ENCODE data around the gene HMGA1.
"Not testable (repeated sequence)": the region's sequence is repeated elsewhere in the genome, so short reads cannot be mapped to it uniquely, and the experiment has no call there.

The HMGA1 gene

DNA sequence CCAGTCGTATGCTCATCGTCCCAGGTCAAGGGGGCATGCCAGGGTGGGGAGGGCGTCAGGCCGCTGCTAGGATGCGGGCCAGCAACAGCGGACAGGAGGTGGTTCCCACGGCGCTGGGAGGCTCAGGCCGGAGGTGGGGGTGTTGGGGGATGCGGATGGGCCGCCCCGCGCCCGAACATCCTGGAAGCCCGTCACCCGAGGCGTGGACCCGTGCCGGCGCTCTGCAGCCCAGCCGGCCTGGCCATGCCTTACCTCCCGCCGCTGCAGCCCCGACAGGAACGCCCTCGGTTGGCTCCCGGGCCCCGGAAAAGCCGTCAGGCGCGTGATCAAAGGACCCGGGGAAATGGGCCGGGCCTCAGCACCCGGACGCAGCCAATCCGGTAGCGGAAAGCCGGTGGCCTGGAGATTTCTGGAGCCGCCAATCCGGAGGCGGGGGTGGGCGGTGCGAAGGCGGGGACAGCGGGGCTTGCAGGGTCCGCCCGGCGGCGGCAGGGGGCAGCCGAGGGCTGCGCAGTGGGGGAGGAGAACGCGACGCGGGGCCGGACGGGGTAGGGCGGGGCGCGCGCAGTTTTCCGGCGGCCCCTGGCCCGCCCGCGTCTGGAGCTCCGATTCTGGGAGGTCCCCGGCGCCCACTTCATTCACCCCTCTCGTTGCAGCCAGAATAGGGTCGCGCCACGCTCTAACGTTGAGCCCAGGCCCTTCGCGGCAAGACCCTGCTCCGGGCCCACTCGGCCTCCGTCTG lies 12.2 kb downstream of the HMGA1 start, which contains the start of gene SMIM29:
Gene SMIM29, minus strand, starts transcription at position 280 of the 742 bp plus-strand sequence. CDS start 1,215 bp downstream, outside the sequence.
- Histone ChIP-seq H3K9me3 (ENCODE audit: control insufficient read depth, insufficient read depth, low read length) (no peaks in the 10 kb centered on the region), H3K27ac (ENCODE audit: low read depth, low read length) (peak within 1 kb of the TSS; percentile 95)

DNA sequence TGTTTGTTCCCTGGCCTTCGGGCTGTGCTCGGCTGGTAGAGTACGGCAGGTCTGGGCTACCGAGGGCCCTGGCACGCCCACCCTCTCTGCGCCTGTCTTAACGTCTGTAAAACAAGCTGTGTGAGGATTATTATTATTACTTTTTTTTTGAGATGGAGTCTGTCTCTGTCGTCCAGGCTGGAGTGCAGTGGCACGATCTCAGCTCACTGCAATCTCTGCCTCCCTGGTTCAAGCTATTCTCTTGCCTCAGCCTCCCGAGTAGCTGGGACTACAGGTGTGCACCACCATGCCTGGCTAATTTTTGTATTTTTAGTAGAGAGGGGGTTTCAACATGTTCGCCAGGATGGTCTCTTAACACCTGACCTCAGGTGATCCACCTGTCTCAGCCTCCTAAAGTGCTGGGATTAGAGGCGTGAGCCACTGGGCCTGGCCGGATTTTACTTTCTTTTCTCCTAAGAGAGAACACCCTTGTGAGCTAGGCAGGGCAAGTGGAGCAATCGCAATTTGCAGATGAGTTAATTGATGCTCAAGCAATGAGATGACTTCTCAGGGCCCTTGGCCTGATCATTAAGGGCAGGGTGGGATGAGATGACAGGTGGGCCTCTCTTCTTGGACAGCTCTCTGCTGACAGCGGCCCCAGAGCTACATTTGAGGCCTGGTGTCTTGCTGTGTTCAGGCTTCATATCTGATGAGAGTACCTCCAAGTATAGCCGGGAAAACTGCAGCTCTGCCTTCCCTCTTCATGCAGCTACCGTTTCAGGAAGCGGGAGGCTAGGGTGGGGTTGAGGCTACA lies 13.0 kb downstream of the HMGA1 start:
- no peak overlapping the region for H3K27ac ChIP-seq (ENCODE audit: low read depth, low read length)

More for the DNA sequence above, 12.2 kb downstream of the HMGA1 start, which contains the start of gene SMIM29:
- H3K36me3 ChIP-seq (ENCODE audit: control insufficient read depth, insufficient read depth, low read length) = peaks cover 14% of the 10 kb centered on the region
- peaks cover 14% of the 10 kb centered on the region for H3K4me1 ChIP-seq (ENCODE audit: control insufficient read depth, insufficient read depth, low read length)
- H3K27me3 ChIP-seq (ENCODE audit: control insufficient read depth, insufficient read depth, low read length) = no peaks in the 10 kb centered on the region
- peak within 1 kb of the TSS; percentile 94 for H3K4me3 ChIP-seq (ENCODE audit: low read depth, low read length)
- peak within 1 kb of the TSS; percentile 70 for H3K9ac ChIP-seq (ENCODE audit: low read depth, low read length)

DNA sequence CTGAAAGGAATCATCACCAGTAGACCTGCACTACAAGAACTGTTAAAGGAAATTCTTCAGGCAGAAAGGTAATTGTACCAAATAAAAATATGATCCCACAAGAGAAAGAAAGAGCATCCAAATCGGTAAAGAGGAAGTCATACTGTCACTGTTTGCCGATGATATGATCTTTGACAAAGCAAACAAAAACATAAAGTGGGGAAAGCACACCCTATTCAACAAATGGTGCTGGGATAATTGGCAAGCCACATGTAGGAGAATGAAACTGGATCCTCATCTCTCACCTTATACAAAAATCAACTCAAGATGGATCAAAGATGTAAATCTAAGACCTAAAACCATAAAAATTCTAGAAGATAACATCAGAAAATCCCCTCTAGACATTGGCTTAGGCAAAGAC lies 15.7 kb downstream of the HMGA1 start:
- not testable (repeated sequence) for H3K4me3 ChIP-seq (ENCODE audit: low read depth, low read length); H3K27me3 ChIP-seq (ENCODE audit: control insufficient read depth, insufficient read depth, low read length); H3K9me3 ChIP-seq (ENCODE audit: control insufficient read depth, insufficient read depth, low read length); H3K27ac ChIP-seq (ENCODE audit: low read depth, low read length); H3K9ac ChIP-seq (ENCODE audit: low read depth, low read length); H3K36me3 ChIP-seq (ENCODE audit: control insufficient read depth, insufficient read depth, low read length); H3K4me1 ChIP-seq (ENCODE audit: control insufficient read depth, insufficient read depth, low read length)

More for the DNA sequence above, 13.0 kb downstream of the HMGA1 start:
- Histone ChIP-seq H3K9ac (ENCODE audit: low read depth, low read length) (peak overlapping the region; percentile 70), H3K9me3 (ENCODE audit: control insufficient read depth, insufficient read depth, low read length) (no peaks in the 10 kb centered on the region), H3K27me3 (ENCODE audit: control insufficient read depth, insufficient read depth, low read length) (no peaks in the 10 kb centered on the region), H3K4me1 (ENCODE audit: control insufficient read depth, insufficient read depth, low read length) (peaks cover 9% of the 10 kb centered on the region; the same call in 1 of the 2 replicates), H3K36me3 (ENCODE audit: control insufficient read depth, insufficient read depth, low read length) (peaks cover 6% of the 10 kb centered on the region), H3K4me3 (ENCODE audit: low read depth, low read length) (peak overlapping the region; percentile 94)

DNA sequence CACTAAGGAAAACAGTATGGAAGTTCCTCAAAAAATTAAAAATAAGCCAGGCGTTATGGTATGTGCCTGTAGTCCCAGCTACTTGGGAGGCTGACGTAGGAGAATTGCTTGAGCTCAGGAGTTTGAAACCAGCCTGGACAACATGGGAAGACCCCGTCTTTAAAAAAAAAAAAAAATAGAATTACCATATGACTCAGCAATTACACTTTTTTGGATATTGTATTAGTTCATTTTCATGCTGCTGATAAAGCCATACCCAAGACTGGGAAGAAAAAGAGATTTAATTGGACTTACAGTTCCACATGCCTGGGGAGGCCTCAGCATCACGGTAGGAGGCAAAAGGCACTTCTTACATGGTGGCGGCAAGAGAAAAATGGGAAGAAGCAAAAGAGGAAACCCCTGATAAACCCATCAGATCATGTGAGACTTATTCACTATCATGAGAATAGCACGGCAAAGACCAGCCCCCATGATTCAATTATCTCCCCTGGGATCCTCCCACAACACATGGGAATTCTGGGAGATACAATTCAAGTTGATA lies 22.9 kb downstream of the HMGA1 start:
- Histone ChIP-seq H3K9me3 (ENCODE audit: control insufficient read depth, insufficient read depth, low read length) (peaks cover 2% of the 10 kb centered on the region; the same call in 1 of the 2 replicates), H3K4me1 (ENCODE audit: control insufficient read depth, insufficient read depth, low read length) (no peaks in the 10 kb centered on the region), H3K36me3 (ENCODE audit: control insufficient read depth, insufficient read depth, low read length) (no peaks in the 10 kb centered on the region), H3K27ac (ENCODE audit: low read depth, low read length) (no peak overlapping the region), H3K4me3 (ENCODE audit: low read depth, low read length) (no peak overlapping the region), H3K9ac (ENCODE audit: low read depth, low read length) (no peak overlapping the region), H3K27me3 (ENCODE audit: control insufficient read depth, insufficient read depth, low read length) (no peaks in the 10 kb centered on the region)

DNA sequence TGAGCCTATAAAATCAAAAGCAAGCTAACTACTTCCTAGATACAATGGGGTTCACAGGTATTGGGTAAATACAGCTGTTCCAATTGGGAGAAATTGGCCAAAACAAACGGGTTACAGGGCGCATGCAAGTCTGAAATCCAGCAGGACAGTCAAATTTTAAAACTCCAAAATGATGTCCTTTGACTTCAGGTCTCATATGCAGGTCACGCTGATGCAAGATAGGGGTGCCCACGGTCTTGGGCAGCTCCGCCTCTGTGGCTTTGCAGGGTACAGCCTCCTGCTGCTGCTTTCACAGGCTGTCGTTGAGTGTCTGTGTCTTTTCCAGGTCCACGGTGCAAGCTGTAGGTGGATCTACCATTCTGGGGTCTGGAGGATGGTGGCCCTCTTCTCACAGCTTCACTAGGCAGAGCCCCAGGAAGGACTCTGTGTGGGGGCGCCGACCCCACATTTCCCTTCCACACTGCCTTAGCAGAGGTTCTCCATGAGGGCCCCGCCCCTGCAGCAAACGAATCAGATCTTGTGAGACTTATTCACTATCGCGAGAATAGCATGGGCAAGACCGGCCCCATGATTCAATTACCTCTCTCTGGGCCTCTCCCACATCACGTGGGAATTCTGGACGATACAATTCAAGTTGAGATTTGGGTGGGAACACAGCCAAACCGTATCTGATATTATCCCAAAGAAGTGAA lies 24.0 kb downstream of the HMGA1 start:
- Histone ChIP-seq H3K9ac (ENCODE audit: low read depth, low read length) (no peak overlapping the region), H3K27ac (ENCODE audit: low read depth, low read length) (no peak overlapping the region), H3K9me3 (ENCODE audit: control insufficient read depth, insufficient read depth, low read length) (peaks cover 2% of the 10 kb centered on the region; the same call in 1 of the 2 replicates), H3K36me3 (ENCODE audit: control insufficient read depth, insufficient read depth, low read length) (no peaks in the 10 kb centered on the region), H3K27me3 (ENCODE audit: control insufficient read depth, insufficient read depth, low read length) (no peaks in the 10 kb centered on the region), H3K4me1 (ENCODE audit: control insufficient read depth, insufficient read depth, low read length) (no peaks in the 10 kb centered on the region), H3K4me3 (ENCODE audit: low read depth, low read length) (no peak overlapping the region)

DNA sequence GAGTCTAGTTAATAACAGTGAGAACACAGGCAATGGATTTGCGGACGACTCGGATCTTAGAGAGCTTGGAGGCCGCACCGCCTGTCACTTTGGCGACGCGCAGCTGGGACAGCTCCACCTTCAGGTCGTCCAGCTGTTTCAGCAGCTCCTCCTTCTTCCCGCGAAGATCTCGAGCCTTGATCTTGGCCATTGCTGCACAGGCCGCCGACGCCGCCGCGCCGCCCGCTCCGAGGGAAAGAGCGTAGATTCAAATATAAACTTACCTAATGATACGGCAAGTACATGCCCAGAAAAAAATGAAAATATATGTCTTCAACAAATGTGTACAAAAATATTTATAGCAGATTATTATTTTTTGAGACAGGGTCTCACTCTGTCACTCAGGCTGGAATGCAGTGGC lies 26.8 kb downstream of the HMGA1 start:
- H3K4me1 ChIP-seq (ENCODE audit: control insufficient read depth, insufficient read depth, low read length); H3K36me3 ChIP-seq (ENCODE audit: control insufficient read depth, insufficient read depth, low read length); H3K4me3 ChIP-seq (ENCODE audit: low read depth, low read length); H3K9ac ChIP-seq (ENCODE audit: low read depth, low read length); H3K27ac ChIP-seq (ENCODE audit: low read depth, low read length); H3K9me3 ChIP-seq (ENCODE audit: control insufficient read depth, insufficient read depth, low read length); H3K27me3 ChIP-seq (ENCODE audit: control insufficient read depth, insufficient read depth, low read length): not testable (repeated sequence)

DNA sequence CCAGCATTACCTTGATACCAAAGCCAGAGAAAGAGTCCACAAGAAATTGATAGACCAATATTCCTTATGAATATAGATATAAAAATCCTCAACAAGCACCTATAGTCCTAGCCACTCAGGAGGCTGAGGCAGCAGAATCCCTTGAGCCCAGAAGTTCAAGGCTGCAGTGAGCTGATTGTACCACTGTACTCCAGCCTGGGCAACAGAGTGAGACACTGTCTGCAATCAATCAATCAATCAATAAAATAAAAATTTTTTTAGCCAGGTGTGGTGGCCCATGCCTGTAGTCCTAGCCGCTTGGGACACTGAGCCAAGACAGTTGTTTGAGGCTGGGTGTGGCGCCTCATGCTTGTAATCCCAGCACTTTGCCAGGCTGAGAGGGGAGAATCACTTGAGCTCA lies 31.1 kb downstream of the HMGA1 start:
- Histone ChIP-seq H3K27ac (ENCODE audit: low read depth, low read length) (no peak overlapping the region), H3K4me3 (ENCODE audit: low read depth, low read length) (no peak overlapping the region), H3K9me3 (ENCODE audit: control insufficient read depth, insufficient read depth, low read length) (0 out of 2 replicates have a peak, but pooled peaks cover 1% of the 10 kb centered on the region), H3K36me3 (ENCODE audit: control insufficient read depth, insufficient read depth, low read length) (no peaks in the 10 kb centered on the region), H3K9ac (ENCODE audit: low read depth, low read length) (no peak overlapping the region), H3K4me1 (ENCODE audit: control insufficient read depth, insufficient read depth, low read length) (no peaks in the 10 kb centered on the region), H3K27me3 (ENCODE audit: control insufficient read depth, insufficient read depth, low read length) (no peaks in the 10 kb centered on the region)

DNA sequence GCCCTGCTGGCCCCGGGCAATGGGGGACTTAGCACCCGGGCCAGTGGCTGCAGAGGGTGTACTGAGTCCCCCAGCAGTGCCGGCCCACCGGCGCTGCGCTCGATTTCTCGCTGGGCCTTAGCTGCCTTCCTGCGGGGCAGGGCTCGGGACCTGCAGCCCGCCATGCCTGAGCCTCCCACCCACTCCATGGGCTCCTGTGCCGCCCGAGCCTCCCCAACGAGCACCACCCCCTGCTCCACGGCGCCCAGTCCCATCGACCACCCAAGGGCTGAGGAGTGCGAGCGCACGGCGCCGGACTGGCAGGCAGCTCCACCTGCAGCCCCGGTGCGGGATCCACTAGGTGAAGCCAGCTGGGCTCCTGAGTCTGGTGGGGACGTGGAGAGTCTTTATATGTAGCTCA lies 32.5 kb downstream of the HMGA1 start:
- not testable (repeated sequence) for H3K4me1 ChIP-seq (ENCODE audit: control insufficient read depth, insufficient read depth, low read length); H3K9ac ChIP-seq (ENCODE audit: low read depth, low read length); H3K9me3 ChIP-seq (ENCODE audit: control insufficient read depth, insufficient read depth, low read length); H3K27me3 ChIP-seq (ENCODE audit: control insufficient read depth, insufficient read depth, low read length); H3K27ac ChIP-seq (ENCODE audit: low read depth, low read length); H3K4me3 ChIP-seq (ENCODE audit: low read depth, low read length); H3K36me3 ChIP-seq (ENCODE audit: control insufficient read depth, insufficient read depth, low read length)

DNA sequence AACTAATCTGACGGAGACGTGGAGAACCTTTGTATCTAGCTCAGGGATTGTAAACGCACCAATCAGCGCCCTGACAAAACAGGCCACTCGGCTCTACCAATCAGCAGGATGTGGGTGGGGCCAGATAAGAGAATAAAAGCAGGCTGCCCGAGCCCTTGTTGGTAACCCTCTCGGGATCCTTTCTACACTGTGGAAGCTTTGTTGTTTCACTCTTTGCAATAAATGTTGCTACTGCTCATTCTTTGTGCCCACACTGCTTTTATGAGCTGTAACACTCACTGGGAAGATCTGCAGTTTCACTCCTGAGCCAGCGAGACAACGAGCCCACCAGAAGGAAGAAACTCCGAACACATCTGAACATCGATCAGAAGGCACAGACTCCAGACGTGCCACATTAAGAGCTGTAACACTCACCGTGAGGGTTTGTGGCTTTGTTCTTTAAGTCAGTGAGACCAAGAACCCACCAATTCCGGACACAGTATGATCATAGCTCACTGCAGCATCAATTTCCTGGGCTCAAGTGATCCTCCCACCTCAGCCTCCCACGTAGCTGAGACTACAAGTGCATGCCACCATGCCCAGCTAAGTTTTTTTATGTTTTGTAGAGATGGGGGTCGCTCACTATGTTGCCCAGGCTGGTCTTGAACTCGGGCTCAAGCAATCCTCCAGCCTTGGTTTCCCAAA lies 33.1 kb downstream of the HMGA1 start:
- H3K9ac ChIP-seq (ENCODE audit: low read depth, low read length); H3K27ac ChIP-seq (ENCODE audit: low read depth, low read length); H3K4me1 ChIP-seq (ENCODE audit: control insufficient read depth, insufficient read depth, low read length); H3K9me3 ChIP-seq (ENCODE audit: control insufficient read depth, insufficient read depth, low read length); H3K27me3 ChIP-seq (ENCODE audit: control insufficient read depth, insufficient read depth, low read length); H3K4me3 ChIP-seq (ENCODE audit: low read depth, low read length); H3K36me3 ChIP-seq (ENCODE audit: control insufficient read depth, insufficient read depth, low read length): not testable (repeated sequence)
